ENCODE data around the gene ARSA.
"Not testable (repeated sequence)": the region's sequence is repeated elsewhere in the genome, so short reads cannot be mapped to it uniquely, and the experiment has no call there.

ARSA gene

DNA sequence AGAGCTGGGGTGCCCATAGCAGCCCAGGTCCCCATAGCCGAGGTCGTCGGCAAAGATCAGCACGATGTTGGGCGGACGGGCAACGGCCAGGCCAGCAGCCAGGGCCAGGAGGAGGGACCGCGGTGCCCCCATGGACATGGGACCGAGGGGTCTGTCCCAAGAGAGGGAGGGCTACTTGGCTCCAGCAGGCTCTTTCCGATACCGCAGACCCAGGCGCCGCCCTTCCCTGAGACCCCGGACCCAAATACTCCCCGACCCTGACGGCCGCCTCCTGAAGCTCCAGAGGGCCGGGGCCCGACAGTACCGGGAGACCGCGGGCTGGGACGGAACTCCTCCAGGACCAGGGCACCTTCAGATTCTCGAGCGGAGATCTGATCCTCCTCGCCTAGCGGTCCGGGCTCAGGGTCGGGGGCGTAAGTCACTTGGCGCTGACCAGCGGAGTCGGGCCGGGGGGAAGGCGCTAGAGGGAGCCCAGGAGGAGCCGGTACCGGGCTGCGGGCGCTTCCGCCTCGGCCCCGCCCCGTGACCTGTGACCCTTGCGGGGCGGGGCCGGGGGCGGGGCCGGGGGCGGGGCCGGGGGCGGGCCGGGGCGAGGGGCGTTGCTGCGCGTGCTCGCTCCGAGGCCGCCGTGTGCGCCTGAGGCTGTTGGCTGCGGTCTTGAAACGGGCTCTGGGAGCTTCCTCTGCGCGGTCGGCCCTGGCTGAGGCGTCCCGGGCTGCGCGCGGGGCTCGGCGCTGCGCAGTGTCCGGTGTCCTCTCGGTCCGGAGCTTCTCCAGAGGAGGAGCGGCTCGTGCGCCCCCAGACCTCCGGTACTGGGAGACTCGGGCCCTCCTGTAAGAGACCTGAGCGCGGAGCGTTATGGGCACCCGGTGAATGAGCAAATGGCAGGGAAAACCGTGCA, at the start of gene ARSA:
TSS of gene ARSA (minus strand) at position 511 of the 901 bp plus-strand sequence. CDS start at position 138, 373 bp downstream.
- DNase-seq, result no peak

DNA sequence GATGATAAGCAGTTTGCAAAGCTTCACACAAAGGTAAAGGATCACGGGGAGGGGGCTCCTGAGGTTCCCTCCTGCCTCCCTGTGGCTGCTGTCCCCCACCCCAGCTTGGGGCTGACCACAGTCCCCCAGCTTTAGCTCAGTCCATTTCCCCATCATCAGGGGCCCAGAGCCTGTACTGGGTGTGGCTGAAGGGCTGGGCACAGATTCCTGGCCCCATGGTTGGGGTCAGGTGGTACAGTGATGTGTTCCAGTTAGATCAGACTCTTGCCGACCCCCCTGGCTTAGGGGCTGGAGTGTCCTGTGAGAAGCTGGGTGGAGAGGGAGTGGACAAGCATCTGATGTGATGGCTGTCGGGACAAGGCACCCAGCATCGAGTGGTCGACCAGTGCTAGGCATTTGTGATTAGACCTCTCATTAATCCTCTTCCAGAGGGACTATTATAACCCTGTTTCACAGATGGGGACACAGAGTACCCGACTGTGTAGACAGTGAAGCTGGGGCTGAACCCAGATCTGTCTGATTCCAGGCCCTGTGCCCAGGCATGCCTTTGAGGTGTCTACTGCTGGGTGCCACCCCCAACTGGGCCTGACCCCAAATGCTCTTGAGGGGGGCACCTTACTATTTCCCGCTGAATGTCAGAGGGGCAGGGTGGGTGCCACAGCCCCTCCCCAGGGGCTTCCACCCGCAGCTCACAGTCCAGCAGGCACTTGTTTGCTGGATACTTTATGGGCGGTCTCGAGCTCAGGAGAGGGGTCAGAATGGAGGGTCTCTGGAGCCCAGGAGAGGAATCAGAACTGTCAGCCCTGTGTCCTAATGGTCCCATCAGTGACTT, 48.9 kb upstream of the ARSA start:
- DNase-seq, result no peak

DNA sequence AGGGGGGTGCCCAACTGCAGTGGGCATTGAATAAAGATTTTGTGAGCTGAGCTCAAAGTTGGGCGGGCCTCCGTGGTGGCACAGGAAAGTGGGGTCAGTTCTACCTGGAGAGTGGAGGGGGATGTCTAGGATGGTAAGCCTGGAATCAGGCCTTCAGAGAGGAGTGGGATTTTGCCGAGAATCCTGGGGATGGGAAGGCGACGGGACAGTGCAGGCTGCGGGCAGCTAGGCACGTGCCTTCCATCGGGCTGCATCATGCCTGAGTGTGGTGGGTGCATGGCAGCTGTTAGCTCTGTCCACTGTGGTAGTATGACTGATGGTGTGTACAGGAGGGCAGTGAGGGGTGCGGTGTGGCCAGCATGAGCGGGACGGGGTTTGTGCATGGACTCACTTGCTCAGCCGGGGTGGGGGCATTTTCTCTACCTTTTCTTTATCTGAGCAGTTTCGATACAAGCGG, 48.3 kb upstream of the ARSA start:
- no peak for DNase-seq

DNA sequence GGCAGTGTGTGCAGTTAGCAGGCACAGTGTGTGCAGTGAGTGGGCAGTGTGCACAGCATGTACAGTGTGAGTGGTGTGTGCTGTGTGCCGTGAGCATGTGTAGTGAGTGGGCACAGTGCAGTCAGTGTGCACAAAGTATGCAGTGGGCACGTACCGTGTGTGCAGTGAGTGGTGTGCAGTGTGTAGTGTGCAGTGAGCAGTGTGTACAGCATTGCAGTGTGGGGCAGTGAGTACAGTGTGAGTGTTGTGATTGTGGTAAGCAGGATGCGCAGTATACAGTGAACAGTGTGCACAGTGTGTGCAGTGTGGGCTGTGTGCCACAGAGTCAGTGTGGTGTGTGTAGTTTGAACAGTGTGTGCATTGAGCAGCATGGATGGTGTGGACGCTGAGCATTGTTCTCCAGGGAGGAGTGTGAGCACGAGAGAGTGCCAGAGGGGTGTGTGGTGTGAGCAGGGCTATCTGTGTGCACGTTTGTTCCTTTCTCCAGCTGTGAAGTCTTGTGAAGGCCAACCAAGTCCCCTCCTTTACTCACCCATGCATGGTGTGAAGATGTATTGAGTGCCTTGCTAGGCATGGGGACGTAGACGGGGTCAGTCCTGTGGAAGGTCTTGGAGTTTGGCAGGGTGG, 47.7 kb upstream of the ARSA start:
- DNase-seq, result no peak

DNA sequence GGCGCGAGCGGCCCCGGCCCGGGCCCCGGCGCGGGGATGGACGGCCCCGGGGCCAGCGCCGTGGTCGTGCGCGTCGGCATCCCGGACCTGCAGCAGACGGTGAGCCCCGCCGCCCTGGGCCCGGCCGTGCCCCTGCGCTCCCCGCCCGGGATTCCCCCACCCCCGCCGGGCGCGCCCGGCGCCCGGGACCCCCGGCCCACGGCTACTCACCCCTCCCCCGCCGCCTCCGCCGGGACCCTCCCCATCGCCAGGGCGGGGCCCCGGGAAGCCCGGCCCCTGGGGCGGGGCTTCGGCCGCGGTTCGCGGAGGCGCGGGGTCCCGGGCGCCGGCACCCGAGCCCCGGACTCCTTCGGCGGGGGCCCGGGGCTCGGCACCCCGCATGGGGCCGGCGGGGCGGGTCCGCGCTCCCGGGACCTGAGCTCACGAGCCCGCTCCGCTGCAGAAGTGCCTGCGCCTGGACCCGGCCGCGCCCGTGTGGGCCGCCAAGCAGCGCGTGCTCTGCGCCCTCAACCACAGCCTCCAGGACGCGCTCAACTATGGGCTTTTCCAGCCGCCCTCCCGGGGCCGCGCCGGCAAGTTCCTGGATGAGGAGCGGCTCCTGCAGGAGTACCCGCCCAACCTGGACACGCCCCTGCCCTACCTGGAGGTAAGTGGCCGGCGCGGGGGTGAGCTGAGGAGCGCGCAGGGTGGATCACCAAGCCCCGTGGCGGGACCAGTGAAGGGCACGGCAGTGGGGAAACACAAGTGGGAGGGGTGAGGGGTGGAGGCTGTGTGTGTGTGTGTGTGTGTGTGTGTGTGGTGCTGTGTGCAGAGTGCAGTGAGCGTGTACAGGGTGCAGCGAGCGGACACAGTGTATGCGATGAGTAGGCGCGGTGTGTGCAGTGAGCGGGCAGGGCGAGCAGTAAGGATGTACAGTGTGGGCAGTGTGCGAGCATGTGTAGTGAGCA, 46.9 kb upstream of the ARSA start:
- no peak for DNase-seq

DNA sequence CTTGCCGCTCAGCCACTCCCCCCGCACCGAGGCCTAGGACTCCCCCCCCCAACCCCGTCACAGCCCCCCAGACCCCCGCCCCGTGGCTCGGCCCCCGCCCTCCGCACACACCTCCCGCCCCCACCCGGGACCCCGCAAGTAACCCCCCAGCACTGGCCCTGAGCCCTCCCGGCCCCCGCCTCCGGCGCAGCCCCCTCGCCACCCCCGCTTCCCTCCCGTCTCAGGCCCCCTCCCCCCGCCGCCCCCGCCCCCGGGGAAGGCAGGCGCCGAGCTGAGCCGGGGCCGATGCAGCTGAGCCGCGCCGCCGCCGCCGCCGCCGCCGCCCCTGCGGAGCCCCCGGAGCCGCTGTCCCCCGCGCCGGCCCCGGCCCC, 46.2 kb upstream of the ARSA start:
- no peak for DNase-seq

DNA sequence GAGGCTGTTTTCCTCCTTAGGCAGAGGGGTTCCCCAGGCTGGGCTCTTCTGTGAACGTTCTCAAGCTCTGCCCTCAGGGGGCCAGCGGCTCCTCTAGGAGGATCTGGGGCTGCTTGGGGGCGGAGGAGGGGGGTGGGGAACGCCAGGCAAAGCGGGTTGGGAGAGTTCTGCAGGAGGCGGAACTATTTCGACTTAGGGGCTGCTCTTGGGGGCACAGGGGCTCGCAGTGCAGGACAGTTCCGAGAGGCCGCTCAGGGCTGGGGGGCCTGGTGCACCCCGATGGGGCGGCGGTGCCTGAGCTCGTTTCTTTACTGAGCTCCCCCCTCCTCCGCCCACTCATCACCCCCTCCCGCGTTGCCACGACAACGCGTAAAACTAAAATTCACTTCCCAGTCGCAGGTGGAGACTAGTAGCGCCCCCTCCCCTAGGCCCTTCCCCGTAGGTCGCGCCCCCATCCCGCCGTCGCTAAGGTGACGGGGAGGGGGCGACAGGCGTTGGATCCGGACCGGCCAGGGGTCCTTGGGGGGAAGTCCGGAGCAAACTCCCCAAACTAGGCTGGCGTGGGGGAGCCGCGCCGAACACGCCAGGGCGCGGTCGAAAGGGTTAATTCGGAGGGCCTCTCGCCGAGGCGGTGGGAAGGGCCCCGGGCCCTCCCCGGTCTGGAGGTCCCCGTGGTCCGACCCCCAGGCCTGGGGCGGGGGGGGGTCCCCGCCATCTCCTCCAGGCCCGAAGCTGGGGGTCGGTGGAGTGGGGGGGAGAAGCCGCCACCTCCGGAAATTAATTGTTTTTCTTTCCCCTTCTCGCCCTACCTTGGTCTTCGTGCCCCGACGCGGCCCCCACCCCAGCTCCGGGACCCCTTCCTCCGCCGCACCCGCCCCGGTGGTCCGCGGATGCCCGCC, 45.5 kb upstream of the ARSA start:
- DNase-seq, result no peak

DNA sequence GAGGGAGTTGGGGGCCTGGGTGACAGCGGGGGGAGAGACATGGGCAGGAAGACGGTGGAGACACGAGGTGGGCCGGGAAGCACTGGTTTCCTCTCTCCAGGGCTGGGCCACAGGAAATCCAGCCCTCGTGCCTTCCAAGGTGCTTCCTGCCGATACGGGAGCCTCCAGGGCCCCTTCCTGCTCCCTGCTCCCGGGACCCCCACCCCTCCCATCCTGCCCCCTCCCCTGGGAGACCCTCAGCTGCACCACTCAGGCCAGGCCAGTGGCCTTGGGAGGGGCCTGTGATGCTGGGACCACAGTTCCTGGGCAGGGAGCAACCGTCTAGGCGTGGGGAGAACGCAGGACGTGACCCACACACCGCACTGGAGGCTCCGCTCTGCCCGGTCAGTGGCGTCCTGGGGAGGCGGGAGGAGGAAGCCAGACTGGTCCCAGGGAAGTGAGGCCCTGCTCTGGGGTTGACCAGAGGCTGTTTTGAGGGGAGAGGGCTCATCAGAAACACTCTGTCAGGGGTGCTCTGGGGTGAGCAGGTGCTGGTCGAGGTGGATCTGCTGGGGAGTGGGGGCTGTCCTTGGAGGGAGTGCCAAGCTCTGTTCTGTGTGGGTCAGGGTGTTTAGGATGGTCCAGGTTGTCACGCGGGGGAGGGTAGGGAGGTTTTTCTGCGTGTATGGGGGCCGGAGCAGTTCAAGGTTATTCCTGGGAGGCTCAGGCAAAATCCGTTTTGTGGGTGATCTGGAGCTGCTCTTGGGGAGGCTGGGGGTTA, 44.7 kb upstream of the ARSA start, which contains the start of gene SHANK3:
TSS of gene SHANK3 (plus strand) at position 353 of the 760 bp plus-strand sequence.
- no peak for DNase-seq

DNA sequence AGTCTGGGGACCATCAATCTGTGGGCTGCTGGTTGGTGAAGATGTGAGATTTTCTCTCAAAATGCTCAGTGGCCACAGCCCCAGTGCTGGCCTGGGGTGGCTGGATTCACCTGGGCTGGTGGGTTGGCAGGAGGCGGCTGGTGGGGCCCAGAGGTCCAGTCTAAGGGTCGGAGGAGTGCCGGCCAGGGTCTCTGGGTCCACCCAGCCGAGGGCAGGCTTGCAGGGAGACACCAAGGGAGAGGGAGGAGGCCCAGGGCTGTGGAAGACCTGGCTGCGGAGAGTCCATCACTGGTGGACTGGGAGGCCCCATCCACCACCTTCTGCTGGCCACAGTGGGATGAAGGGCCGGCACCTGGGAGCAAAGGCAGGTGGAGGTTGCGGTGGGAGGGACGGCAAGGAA, 44.1 kb upstream of the ARSA start:
- no peak for DNase-seq

DNA sequence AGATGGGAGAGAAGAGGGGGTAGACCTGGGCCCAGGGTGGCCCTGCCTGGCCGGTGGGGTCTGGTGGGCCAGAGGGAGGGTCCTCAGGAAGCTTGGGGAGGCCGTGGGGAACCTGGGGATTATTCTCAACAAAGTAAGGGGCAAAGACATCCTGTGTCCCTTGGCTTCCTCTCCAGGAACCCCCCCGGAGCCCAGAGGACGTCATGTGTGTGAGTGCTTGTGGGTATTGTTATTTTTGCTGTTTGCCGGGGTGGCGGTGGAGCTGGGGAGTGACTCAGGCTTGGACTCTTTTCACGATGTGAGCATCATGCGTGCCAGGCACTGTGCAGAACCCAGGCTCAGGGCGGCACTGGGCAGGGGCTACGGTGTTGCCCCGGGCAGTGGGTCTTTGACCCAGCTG, 43.7 kb upstream of the ARSA start:
- DNase-seq, result no peak

DNA sequence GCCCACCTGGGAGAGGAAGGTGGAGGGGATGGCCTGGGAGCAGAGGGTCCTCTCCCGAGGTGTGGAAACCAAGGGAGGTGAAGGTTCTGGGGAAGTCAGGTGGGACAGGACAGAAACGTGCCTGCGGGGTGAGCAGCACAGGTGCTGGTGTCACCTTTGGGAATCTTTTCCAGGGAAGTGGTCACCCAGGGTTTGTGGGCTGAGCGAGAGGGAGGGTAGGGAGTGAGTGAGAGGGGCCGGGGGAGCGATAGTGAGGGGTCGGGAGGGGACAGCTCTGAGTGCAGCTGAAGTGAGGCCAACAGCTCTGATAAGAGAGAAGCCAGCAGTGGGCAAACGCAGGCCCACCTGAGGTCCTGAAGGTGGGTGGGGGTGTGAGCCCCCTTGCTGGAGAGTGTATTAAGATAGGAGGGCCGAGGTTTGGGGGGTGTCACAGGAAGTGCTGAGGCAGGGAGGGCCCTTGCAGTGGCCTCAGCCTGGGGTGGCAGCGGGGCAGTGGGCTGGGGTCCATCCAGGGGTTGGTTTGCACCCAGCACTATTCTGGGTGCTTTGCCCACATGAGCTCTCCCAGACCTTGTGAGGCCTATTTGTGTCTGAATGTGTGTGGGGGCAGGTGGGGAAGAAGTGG, 43.1 kb upstream of the ARSA start:
- no peak for DNase-seq

DNA sequence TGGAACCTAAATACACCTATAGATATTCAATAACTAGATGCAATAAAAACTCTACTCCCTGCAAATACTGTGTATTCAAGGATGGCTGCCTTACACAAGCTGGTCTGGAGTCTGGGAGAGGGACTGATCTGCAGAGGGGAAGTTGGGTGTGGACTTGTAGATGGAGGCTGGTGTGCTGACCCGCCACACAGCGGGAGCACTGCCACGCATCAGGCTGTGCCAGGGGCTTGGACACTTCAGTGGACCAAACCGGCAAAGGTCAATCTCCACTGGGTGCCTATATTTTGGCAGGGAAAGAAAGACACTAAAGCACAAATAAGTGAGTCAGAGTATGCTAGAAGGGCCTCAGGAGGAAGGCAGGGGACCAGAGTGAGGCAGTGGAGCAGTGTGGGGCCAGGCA, 42.6 kb upstream of the ARSA start:
- no peak for DNase-seq

DNA sequence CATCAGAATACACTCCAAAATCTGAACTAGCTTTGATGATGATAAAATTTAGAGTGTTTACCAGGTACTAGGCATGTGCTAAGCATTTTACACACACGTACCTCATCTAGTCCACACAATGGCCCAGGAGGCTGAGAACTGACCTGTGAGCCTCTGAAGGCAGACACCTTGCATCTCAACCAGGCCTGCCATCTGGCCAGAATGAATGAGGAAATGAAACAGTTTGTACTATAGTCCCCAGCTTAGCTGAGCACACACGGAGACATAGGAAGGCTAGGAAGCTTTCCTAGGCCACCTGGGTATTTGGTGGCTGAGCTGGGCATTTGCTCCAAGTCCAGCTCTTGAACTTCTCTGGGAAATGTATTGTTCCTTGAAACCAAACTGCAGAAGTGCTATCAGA, 37.8 kb upstream of the ARSA start:
- no peak for DNase-seq

DNA sequence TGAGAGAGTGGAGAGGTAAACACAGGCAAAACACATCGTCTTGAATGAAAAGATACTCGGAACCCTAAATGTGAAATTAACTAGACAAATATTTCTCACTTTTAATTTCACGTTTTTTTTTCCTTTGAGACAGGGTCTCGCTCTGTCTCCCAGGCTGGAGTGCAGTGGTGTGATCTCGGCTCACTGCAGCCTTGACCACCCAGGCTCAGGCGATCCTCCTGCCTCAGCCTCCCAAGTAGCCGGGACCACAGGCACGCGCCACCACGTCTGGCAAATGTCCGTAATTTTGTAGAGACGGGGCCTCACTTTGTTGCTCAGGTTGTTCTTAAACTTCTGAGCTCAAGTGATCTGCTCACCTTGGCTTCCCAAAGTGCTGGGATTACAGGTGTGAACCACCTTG, 37.3 kb upstream of the ARSA start:
- no peak for DNase-seq

DNA sequence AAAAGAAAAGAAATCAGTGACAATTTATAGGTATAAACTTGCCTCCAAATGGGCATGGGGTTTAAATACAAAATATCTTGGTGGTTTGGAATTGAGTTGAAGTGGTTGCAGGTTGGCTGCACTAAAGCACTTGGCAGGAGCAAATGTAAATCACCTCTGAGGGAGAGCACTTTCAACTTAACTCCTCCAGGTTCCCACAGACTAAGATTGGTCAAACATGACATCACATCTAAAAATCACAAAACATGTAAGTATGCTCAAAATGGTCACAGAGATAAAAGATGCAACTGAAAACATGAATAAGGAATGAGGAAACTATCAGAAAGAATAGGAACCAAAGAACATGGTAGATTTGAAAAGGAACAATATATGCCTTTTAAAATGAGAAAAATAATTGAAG, 32.4 kb upstream of the ARSA start:
- DNase-seq, result no peak

DNA sequence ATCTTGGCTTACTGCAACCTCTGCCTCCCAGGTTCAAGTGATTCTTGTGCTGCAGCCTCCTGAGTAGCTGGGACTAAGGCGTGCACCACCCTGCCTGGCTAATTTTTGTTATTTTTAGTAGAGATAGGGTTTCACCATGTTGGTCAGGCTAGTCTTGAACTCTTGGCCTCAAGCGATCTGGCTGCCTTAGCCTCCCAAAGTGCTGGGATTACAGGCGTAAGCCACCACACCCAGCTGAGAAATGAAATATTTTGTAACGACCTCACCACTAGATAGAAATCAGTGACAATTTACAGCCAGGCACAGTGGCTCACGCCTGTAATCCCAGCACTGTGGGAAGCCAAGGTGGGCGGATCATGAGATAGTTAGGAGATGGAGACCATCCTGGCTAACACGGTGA, 31.8 kb upstream of the ARSA start:
- not testable (repeated sequence) for DNase-seq

DNA sequence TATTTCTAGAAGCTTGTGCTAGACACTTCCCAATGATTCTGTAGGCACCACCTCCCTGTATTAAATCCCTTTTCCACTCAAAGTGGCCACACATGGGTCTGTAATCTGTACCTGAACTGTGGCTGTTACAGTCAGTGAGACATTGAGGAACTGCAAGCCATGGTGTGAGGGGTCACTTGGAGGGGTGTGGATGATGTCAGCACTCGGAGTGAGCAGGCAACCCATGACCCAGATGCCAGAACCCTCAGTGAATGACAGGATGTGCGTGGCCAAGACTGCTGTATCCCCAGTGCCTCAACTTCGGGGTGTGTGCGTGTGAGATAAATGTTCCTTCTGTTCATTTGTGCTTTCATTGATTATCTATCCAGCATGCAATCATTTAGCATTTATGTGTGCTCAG, 30.0 kb upstream of the ARSA start:
- DNase-seq, result no peak

DNA sequence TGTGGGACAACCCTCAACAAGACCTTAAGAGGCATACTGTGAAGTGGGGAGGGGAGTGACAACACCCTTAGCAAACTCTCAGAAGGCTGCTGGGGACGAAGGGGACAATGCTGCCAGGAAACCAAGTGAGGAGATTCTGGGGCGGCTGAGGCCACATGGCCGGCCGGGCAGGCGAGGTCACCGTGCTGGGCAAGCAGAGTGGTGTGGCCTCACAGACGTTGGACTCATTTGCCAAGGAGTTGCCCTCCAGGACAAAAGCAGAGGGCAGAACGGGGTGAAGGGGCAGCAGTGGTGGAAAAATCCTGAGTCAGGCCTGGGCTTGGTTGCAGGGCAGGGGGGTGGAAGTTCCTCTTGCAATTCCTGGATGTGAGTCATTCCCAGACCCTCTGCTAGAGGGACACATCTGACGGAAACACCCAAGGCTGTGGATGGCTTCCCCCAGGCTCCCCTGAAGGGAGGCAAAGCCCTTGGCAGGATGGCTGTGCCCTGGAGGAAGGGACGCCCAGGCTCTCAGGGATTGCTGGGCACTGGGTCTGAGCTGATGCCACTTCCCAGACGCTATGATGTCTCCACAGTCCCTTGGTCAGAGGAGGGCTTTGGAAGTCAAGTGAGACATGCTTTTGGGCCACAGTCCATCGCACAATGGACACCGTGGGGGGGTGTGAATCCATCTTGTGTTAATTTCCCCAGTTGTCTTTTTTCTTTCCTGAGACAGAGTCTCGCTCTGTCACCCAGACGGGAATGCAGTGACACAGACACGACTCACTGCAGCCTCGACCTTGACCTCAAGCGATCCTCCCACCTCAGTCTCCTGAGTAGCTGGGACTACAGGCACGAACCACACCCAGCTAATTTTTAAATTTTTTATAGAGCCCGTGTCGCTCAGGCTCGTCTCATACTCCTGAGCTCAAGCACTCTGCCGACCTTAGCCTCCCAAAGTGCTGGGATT, 28.4 kb upstream of the ARSA start:
- no peak for DNase-seq

DNA sequence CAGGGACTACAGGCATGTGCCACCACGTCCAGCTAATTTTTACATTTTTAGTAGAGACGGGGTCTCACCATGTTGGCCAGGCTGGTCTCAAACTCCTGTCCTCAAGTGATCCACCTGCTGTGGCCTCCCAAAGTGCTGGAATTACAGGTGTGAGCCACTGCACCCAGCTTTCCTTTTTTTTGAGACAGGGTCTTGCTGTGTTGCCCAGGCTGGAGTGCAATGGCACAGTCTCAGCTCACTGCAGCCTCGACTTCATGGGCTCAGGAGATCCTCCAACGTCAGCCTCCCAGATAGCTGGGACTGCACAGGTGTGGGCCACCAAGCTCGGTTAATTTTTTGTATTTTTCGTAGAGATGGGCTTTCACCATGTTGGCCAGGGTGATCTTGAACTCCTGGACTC, 26.7 kb upstream of the ARSA start:
- DNase-seq, result not testable (repeated sequence)

Data from NCI-H1417 treated with DMSO at 0.1 percent for 48 hours (cell line).